ENCODE data around the gene HSDL1. TPM values are rescaled to one million over a fixed set of nuclear protein-coding genes. Genes with fewer than 3 reads are reported as not detected.

Gene HSDL1
- total RNA-seq, 1 donor from 2014 or later: 22.9 TPM

GRCh38 chr16:84107921-84108320 is 37.1 kb downstream of the HSDL1 start:
- no peak for DNase-seq (ENCODE audit: low spot score)

GRCh38 chr16:84105948-84106740 is 38.8 kb downstream of the HSDL1 start:
- no peak for DNase-seq (ENCODE audit: low spot score)

- DNase-seq (ENCODE audit: low spot score): no peak
These were observed 39.6 kb downstream of the HSDL1 start for GRCh38 chr16:84105301-84105815.

GRCh38 chr16:84104231-84104630 is 40.7 kb downstream of the HSDL1 start:
- DNase-seq (ENCODE audit: low spot score): no peak

GRCh38 chr16:84103678-84104077 is 41.3 kb downstream of the HSDL1 start:
- no peak for DNase-seq (ENCODE audit: low spot score)

GRCh38 chr16:84098939-84099338 is 46.0 kb downstream of the HSDL1 start:
- DNase-seq (ENCODE audit: low spot score): no peak

GRCh38 chr16:84096447-84097005 is 48.5 kb downstream of the HSDL1 start:
- DNase-seq (ENCODE audit: low spot score): no peak

GRCh38 chr16:84095466-84095865 is 49.5 kb downstream of the HSDL1 start:
- DNase-seq (ENCODE audit: low spot score): no peak

- DNase-seq (ENCODE audit: low spot score): no peak
These were observed 51.1 kb downstream of the HSDL1 start for GRCh38 chr16:84093879-84094270.

- no peak for DNase-seq (ENCODE audit: low spot score)
These were observed 51.7 kb downstream of the HSDL1 start for GRCh38 chr16:84093120-84093878.

GRCh38 chr16:84091460-84091859 is 53.5 kb downstream of the HSDL1 start:
- DNase-seq (ENCODE audit: low spot score): no peak

- no peak for DNase-seq (ENCODE audit: low spot score)
These were observed 54.8 kb downstream of the HSDL1 start for GRCh38 chr16:84090211-84090610.

GRCh38 chr16:84088695-84089395 is 56.1 kb downstream of the HSDL1 start:
- DNase-seq (ENCODE audit: low spot score): no peak

- no peak for DNase-seq (ENCODE audit: low spot score)
These were observed 57.4 kb downstream of the HSDL1 start for GRCh38 chr16:84087466-84088151.

- no peak for DNase-seq (ENCODE audit: low spot score)
These were observed 58.0 kb downstream of the HSDL1 start for GRCh38 chr16:84087001-84087400.

GRCh38 chr16:84086341-84086740 is 58.6 kb downstream of the HSDL1 start:
- DNase-seq (ENCODE audit: low spot score): no peak

- DNase-seq (ENCODE audit: low spot score): no peak
These were observed 59.2 kb downstream of the HSDL1 start for GRCh38 chr16:84085773-84086172.

- DNase-seq (ENCODE audit: low spot score): no peak
These were observed 59.7 kb downstream of the HSDL1 start for GRCh38 chr16:84085271-84085667.

- DNase-seq (ENCODE audit: low spot score): peak; percentile 47
These were observed 60.3 kb downstream of the HSDL1 start for GRCh38 chr16:84084570-84085270.

GRCh38 chr16:84082835-84083569 is 62.0 kb downstream of the HSDL1 start:
- no peak for DNase-seq (ENCODE audit: low spot score)

All from umbilical cord (tissue), 2 donors.